Measurements from ENCODE around the gene PRR29.

Gene PRR29

GRCh38 chr17:64053101-64053500, 55.0 kb downstream of the PRR29 start:
- no peak for DNase-seq

All from NCI-H146 (cell line).